Activated CD4-positive, CD25-positive, alpha-beta regulatory T cell treated with anti-CD3 and anti-CD28 coated beads, Interleukin-2, amount 50 U/mL, for 72 hours (primary cell): ENCODE results near the gene EXO1.

Source experiments
- DNase-seq: peaks from one replicate; pipeline ENCODE4 v3.0.0; 2021

EXO1 gene

DNA sequence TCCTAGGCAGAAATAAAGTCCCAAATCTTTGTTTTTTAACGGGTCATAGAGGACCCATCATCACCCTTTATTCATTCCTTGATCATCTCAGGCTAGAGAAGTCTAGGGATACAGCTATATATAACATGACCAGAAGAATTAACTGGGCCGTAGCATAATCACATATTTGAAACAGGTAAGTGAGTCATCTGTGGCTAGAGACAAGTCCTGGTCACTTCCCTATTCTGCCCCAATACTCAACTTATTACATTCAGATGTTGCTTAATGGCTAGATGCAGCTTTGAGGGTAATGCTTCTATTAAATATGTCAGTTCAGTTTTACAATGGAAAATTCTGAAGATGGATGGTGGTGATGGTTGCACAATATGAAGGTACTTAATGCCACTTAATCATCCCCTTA lies 47.0 kb downstream of the EXO1 start:
- no peak for DNase-seq

DNA sequence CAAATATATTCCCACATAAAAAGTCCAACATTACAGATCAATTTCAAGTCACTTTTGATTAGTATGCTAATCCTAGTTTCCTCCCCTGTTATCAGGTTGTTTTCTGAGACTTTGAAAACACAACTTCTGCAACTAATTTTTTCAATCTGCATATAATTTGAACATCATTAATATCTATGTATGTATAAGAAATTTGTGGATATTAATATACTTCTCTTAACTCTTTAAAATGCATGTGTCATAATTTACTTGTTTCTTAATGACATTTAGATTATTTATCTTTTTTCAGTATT lies 48.6 kb downstream of the EXO1 start:
- DNase-seq: no peak

DNA sequence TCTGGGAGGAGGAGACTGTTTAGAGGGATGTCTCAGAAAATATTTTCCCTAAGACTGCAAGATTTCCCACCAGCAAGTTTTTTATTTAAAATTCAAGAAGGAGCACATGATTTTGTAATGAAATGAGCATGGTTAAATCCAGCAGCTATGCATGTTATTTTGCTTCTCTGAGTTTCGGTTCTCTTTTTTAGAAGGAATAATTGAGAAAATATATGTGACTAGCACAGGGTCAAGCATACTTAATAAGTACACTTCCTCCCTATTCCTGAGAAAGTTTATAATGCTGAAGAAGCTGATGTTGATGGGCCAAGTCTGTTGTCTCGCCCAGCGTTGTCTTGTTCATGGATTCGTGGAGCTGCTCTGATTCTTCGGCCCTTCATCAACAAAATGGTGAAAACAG lies 51.2 kb downstream of the EXO1 start:
- no peak for DNase-seq

DNA sequence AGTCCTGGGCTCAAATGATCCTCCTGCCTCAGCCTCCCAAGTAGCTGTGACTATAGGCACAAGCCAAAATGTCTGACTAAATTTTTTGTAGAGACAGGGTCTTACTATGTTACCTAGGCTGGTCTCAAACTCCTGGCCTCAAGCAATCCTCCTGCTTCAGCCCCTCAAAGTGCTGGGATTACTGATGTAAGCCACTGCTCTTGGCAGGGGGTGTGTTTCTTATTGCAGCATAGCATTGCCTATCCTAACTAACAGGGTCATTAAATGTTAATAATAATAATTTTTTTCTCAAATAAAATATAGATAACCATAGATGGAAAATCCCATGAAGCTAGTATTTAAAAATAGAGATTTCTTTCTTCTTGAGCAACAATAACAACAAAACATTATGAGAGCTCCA lies 52.4 kb downstream of the EXO1 start:
- DNase-seq: no peak

DNA sequence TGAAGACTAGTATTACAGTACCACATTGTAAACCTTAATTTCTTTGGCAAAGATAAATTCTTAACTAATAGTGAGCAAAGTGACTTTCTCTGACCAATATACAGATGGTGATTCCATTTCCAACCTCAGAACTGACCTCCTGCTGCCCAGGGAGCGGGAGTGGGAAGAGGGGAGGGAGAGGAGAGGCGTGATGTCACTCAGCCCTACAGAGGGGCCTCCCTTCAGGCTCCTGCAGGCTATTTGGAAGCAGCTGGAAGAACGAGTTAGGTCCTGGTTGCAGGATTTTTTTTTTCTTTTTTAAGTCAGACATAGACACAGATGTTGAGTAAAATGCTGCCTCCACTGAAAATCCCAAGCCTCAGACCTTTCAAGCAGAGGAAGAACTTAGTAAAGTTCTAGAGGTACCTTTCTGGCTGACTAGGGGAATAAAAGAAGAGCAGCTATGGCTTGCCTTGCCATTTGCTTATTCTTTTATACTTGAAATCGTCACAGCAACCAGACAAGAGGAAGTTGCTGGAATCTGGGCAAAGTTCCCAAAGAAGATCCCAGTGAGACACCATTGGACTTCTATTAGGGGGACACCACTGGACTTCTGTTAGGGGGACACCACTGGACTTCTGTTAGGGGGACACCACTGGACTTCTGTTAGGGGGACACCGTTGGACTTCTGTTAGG lies 54.5 kb downstream of the EXO1 start:
- no peak for DNase-seq

DNA sequence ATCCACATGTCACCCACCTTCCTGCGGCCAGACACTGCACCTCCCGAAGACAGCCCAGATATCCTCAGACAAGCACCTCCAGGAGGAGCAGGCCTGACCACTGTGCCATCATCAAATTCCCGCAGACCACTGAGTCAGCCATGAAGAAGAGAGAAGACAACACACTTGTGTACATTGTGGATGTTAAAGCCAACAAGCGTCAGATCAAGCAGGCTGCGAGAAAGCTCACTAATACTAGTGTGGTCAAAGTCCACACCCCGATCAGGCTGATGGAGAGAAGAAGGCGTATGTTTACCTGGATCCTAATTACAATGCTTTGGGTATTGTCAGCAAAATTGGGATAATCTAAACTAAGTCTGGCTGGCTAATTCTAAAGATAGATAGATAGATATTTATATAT lies 68.2 kb downstream of the EXO1 start:
- no peak for DNase-seq

DNA sequence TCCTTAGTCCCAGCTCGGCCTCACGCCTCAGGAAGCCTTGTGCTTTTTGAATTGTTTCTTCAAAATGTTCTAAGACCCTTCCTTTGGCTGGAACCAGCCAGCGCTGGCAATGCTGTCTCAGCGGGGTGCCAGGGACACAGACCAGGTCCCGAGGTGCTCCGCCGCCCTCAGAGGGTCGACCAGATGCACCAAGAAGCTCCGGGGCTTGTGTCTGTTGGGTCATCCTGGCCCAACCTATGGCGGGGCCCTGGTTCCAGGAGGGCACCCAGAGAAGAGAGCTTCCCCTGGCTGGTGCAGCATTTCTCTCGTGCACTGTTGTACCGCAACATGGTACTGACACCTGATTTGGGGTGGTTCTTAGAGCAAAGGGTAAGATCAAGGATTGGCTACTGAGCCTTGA lies 69.5 kb downstream of the EXO1 start:
- no peak for DNase-seq

DNA sequence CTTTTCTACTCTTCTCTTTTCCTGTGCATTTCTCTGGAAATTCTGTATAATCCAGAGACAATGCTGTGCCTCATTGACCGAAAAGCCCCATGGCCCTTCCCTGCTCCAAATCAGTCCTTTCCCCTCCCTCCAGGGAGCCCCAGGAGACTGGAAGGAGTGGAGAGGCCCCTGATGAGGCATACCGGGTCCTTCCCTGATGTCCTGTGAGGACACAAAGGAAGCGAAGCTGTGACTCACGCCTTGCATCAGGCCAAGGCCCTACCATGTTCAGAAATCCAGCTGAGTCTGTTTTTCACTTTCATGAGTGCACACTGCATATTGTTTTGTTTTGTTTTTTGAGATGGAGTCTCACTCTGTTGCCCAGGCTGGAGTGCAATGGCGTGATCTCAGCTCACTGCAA lies 70.9 kb downstream of the EXO1 start:
- DNase-seq: no peak

DNA sequence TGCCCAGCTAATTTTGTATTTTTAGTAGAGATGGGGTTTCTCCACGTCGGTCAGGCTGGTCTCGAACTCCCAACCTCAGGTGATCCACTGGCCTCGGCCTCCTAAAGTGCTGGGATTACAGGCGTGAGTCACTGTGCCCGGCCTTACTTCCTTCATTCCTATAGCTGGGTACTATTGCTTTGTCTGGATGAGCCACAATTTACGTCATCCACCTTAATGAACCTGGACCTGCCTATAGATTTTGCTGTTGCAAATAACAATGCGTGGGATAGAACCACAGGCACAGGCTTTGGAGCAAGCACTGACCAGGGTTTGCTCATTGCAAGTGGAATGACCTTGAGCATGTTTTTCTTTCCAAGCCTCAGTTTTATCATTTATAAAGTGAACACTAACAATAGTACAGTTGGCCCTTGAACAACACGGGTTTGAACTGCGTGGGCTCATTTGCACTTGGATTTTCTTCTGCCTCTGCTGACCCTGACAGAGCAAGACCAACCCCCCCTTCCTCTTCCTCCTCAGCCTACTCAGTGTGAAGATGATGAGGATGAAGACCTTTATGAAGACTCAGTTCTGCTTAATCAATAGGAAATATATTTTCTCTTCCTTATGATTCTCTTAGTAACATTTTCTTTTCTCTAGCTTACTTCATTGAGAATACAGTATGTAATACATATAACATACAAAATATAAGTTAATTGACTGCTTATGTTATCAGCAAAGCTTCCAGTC lies 76.2 kb downstream of the EXO1 start:
- no peak for DNase-seq

DNA sequence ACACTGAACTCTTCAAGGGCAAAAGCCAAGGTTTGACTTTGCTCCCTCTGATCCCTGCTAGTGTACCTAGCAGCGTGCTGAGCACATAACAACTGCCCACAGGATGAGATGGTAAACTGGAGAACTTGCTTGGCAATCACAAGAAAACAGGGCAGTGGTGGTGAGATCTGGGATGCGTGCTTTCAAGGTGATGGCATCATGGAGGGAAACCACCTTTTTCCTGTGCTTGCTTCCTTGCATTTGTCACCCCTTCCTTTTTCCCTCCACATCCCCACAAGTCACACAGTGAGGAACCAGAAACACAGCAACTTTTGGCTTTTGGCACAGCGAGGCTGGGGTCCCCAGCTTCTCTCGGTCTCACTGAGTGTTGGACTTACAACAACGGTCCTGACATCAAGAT lies 78.1 kb downstream of the EXO1 start:
- no peak for DNase-seq

DNA sequence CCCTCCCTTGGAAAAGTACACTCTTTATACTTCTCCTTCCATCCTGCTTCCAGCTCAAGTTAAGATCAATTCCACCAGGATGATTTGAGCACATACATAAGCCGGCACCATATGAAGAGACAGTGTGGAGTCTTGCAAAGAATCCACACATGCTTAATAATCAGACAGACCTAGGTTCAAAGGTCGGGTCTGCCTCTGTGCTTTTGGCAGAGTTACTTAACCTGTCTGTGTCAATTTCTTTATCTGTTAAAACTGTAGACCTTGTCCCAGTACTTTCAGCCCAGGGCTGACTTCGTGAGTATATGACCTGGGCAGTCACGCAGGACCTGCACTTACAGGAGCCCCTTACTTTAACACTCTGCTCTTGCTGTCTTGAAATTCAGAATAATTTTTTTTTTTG lies 79.3 kb downstream of the EXO1 start:
- no peak for DNase-seq

DNA sequence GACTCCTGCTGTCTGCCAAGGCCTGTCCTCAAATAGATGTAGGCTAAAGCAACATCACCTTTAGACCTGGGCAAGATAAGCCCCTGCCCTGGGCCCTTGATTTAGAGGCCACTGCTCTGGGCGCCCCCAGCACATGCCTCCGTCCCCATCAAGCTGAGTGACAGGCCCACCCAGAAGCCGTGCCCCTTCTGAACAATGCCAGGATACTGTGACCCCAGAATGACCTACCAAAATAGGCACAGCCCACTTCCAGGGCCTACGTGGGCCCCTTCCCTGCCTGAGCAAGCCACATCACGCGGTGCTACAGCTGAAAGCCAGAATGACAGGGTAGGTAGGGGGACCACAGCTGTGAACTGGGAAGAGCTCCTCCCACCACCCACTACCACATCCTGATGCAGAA lies 84.8 kb downstream of the EXO1 start:
- no peak for DNase-seq

DNA sequence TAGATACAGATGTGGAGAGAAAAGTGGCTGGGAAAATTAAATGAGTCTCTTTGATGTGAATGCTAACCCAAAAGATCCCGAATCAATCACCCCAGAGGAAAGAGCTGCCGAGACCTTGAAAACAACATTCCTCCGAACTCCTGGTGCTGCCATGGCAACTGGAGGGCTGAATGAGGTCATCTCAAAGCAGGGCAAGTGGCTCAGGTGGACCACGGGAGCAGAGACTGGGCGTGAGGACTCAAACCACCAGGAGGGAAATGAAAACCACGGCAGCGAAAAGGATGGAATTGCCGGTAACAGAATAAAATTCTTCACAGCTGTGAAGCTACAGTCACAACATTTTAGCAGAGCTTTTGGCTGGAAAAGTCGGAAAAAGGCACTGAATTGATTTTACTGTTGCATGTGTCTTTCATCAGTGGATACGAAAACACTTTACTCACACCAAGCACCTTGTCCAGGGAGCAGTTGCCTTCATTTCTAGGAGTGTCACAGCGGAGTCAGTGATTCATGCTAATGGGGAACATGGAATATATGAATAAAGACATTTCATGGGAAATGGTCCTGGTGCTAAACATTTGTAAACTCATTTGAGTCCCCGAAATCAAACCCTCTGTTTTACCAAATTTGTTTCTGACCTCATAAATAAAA lies 86.3 kb downstream of the EXO1 start:
- no peak for DNase-seq

DNA sequence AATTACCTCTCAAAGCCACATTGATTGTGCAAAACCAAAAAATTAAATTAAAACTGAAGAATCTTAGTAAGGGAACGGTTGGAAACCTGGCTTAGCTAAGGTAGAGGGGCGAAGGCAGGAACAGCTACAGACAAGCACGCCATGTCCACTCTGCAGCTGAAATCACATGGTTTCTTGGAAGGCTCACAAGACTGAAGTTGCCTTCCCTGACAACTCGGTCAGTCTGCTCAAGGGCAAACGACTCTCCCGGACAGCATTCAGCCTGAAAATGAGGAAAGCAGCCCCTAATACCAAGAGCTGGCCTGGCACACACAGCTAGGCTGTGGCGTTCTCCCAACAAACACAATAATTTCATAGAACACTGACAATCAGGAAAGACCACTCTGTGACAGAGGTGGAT lies 86.9 kb downstream of the EXO1 start:
- no peak for DNase-seq
